Measurements from ENCODE around the gene TMEM69. TPM values are rescaled to one million over a fixed set of nuclear protein-coding genes. Genes with fewer than 3 reads are reported as not detected.
A peak's percentile ranks its signal among the peaks of the same experiment; 100 is the strongest.

Gene TMEM69
- total RNA-seq, result 10 to 100 TPM; 10.2 to 28.6 (median 15.4) TPM

GRCh38 chr1:45687754-45688740, at the start of gene TMEM69:
TMEM69 (plus strand) TSS chr1:45688181; CDS start chr1:45691069, 2,888 bp downstream.
- no peaks in the 10 kb centered on the region for H3K9me3 ChIP-seq
- peaks cover 0 to 40% (median 8%) of the 10 kb centered on the region in 4 donors for H3K4me1 ChIP-seq
- 1 to 2% methylated on average over 24 of the region's 24 CpGs for WGBS, 2 donors
- peak; percentile 25 to 68 for DNase-seq (ENCODE audit: low spot score in 2 of 2)
- H3K27me3 ChIP-seq, result no peaks in the 10 kb centered on the region
- peak within 1 kb of the TSS; percentile 68 to 94 (median 83) for H3K4me3 ChIP-seq
- H3K27ac ChIP-seq, result peak within 1 kb of the TSS; percentile 95 to 99 (median 97)
- H3K36me3 ChIP-seq, result peaks cover 0 to 22% (median 0%) of the 10 kb centered on the region in 3 donors
- peak in 1 of 2 donors; percentile 78 for TF ChIP-seq EP300 (IDR thresholded peaks at IDR 0.05)
- peak in 1 of 2 donors; percentile 23 for TF ChIP-seq POLR2A (IDR thresholded peaks at IDR 0.05)
- TF ChIP-seq CTCF (IDR thresholded peaks at IDR 0.05), result peak in 1 of 5 experiments; percentile 38

GRCh38 chr1:45640293-45640692, 47.7 kb upstream of the TMEM69 start:
- 93 to 100% methylated on average over 1 of the region's 1 CpG for WGBS, 2 donors
- peaks cover 0 to 12% (median 0%) of the 10 kb centered on the region in 4 donors for H3K4me1 ChIP-seq
- H3K27me3 ChIP-seq, result no peaks in the 10 kb centered on the region
- TF ChIP-seq EP300 (IDR thresholded peaks at IDR 0.05) (no peak), POLR2A (IDR thresholded peaks at IDR 0.05) (no peak), CTCF (IDR thresholded peaks at IDR 0.05) (no peak)
- no peak overlapping the region for H3K27ac ChIP-seq
- no peaks in the 10 kb centered on the region for H3K9me3 ChIP-seq
- H3K4me3 ChIP-seq, result no peak overlapping the region
- peaks cover 0 to 71% (median 6%) of the 10 kb centered on the region in 3 donors for H3K36me3 ChIP-seq
- DNase-seq (ENCODE audit: low spot score in 2 of 2), result no peak

- Histone ChIP-seq H3K36me3 (peaks cover 0 to 62% (median 6%) of the 10 kb centered on the region in 3 donors), H3K9me3 (no peaks in the 10 kb centered on the region), H3K27me3 (no peaks in the 10 kb centered on the region), H3K4me3 (no peak overlapping the region), H3K4me1 (peaks cover 0 to 18% (median 0%) of the 10 kb centered on the region in 4 donors), H3K27ac (no peak overlapping the region)
- no peak for DNase-seq (ENCODE audit: low spot score in 2 of 2)
- TF ChIP-seq CTCF (IDR thresholded peaks at IDR 0.05) (no peak), EP300 (IDR thresholded peaks at IDR 0.05) (no peak), POLR2A (IDR thresholded peaks at IDR 0.05) (no peak)
- 66% methylated on average over 5 of the region's 5 CpGs for WGBS, 2 donors
These were observed 44.7 kb upstream of the TMEM69 start for GRCh38 chr1:45643321-45643720.

- Histone ChIP-seq H3K9me3 (no peaks in the 10 kb centered on the region), H3K36me3 (peaks cover 0 to 61% (median 4%) of the 10 kb centered on the region in 3 donors), H3K27me3 (no peaks in the 10 kb centered on the region), H3K27ac (no peak overlapping the region), H3K4me1 (peaks cover 0 to 18% (median 0%) of the 10 kb centered on the region in 4 donors), H3K4me3 (no peak overlapping the region)
- DNase-seq (ENCODE audit: low spot score in 2 of 2), result no peak
- no peak for TF ChIP-seq CTCF (IDR thresholded peaks at IDR 0.05)
- no peak for TF ChIP-seq POLR2A (IDR thresholded peaks at IDR 0.05)
- TF ChIP-seq EP300 (IDR thresholded peaks at IDR 0.05), result no peak
These were observed 44.0 kb upstream of the TMEM69 start for GRCh38 chr1:45643978-45644377.

- 93 to 95% methylated on average over 2 of the region's 2 CpGs for WGBS, 2 donors
- H3K36me3 ChIP-seq, result peaks cover 0 to 58% (median 0%) of the 10 kb centered on the region in 3 donors
- no peak for TF ChIP-seq POLR2A (IDR thresholded peaks at IDR 0.05)
- no peak for TF ChIP-seq EP300 (IDR thresholded peaks at IDR 0.05)
- no peak for TF ChIP-seq CTCF (IDR thresholded peaks at IDR 0.05)
- H3K9me3 ChIP-seq, result no peaks in the 10 kb centered on the region
- peaks cover 0 to 18% (median 0%) of the 10 kb centered on the region in 4 donors for H3K4me1 ChIP-seq
- H3K4me3 ChIP-seq, result no peak overlapping the region
- H3K27ac ChIP-seq, result no peak overlapping the region
- no peak for DNase-seq (ENCODE audit: low spot score in 2 of 2)
- no peaks in the 10 kb centered on the region for H3K27me3 ChIP-seq
These were observed 43.3 kb upstream of the TMEM69 start for GRCh38 chr1:45644661-45645060.

Measured in tibial nerve (tissue), 4 donors.